Gastrocnemius medialis (tissue), 4 donors: Measurements from ENCODE around the gene DCHS1. TPM values are rescaled to one million over a fixed set of nuclear protein-coding genes. Genes with fewer than 3 reads are reported as not detected.

Source experiments
- ATAC-seq, 2 donors: fragments of 150-250 bp; one replicate each; pipeline ENCODE4 v1.9.1; 2016
- DNase-seq, 2 donors: peaks; one replicate each; pipeline ENCODE4 v3.0.0-alpha.2; 2019
- H3K27ac ChIP-seq, 4 donors: fragments of 200-600 bp; sonication (generic); 1 replicate in 1 of 4; 2 replicates in 3 of 4; pipeline ENCODE4 v1.5.1; 2016 to 2018; ENCODE audit warnings: mild to moderate bottlenecking in 2 of 4, moderate library complexity in 1 of 4
- H3K27me3 ChIP-seq, 3 donors: fragments of 200-600 bp; sonication (generic) in 2 of 3; 1 replicate in 1 of 3; 2 replicates in 2 of 3; pipeline versions ENCODE4 v1.5.1 to v1.6.0; 2016 to 2019; ENCODE audit warnings: mild to moderate bottlenecking in 1 of 3, moderate library complexity in 1 of 3
- H3K36me3 ChIP-seq, 2 donors: fragments of 200-600 bp; sonication (generic) in 1 of 2; one replicate each; pipeline ENCODE4 v1.5.1; 2017 to 2018
- H3K4me1 ChIP-seq, 2 donors: fragments of 200-600 bp; sonication (generic) in 1 of 2; one replicate each; pipeline ENCODE4 v1.5.1; 2016 to 2017; ENCODE audit warnings: mild to moderate bottlenecking in 2 of 2
- H3K4me3 ChIP-seq, 4 donors: fragments of 200-600 bp; sonication (generic) in 3 of 4; 1 replicate in 1 of 4; 2 replicates in 3 of 4; pipeline ENCODE4 v1.5.1; 2016 to 2019; ENCODE audit warnings: mild to moderate bottlenecking in 2 of 4
- H3K9me3 ChIP-seq, 3 donors: fragments of 200-600 bp; sonication (generic) in 2 of 3; 1 replicate in 1 of 3; 2 replicates in 2 of 3; pipeline ENCODE4 v1.5.1; 2016 to 2019
- CTCF ChIP-seq, 5 experiments: fragments of 450-650 bp in 3 of 5; fragments of 200-600 bp in 2 of 5; sonication (generic) in 2 of 5; IDR thresholded peaks in 4 of 5; conservative IDR thresholded peaks in 1 of 5; 1 replicate in 4 of 5; 2 replicates in 1 of 5; pipeline ENCODE4 v1.5.1; 2016 to 2019; ENCODE audit warnings: antibody characterized with exemption in 5 of 5, mild to moderate bottlenecking in 3 of 5, moderate library complexity in 3 of 5
- POLR2A ChIP-seq, 2 donors: fragments of 450-650 bp; IDR thresholded peaks; one replicate each; pipeline ENCODE4 v1.6.1; 2017; ENCODE audit warnings: antibody characterized with exemption in 2 of 2, mild to moderate bottlenecking in 2 of 2, moderate library complexity in 2 of 2
- in situ Hi-C, 4 donors: fragments of 200-750 bp; cut with MboI; loops; one replicate each; pipeline versions ENCODE4 v1.15.0 to v1.8.0; 2017; ENCODE audit warnings: low sequenced_read_pairs in 4 of 4
- intact Hi-C: fragments of 100-400 bp; cut with DNase I; formaldehyde crosslinking; loops from one replicate; pipeline ENCODE4 v1.15.1; 2023; ENCODE audit warnings: low total_unique reads
- total RNA-seq, 4 donors: library from RNA; depleted of rRNA; stranded (reverse); fragments of >200 nt; gene quantifications; one replicate each; pipeline versions ENCODE4 v1.1.0 to v1.2.3, GENCODE V29; 2016

Gene DCHS1
- total RNA-seq, 4 donors from 2014 or later = 1.5 to 3.8 (median 2.8) TPM

- in situ Hi-C loops = loop anchor here in 2 of 4 donors (5.0 to 10.0 kb wide), 2 partner anchors 142 to 145 kb away; no protein-coding TSS in a partner anchor
These were observed 21.4 kb upstream of the DCHS1 start for GRCh38 chr11:6677018-6677417.

GRCh38 chr11:6674862-6675261 is 19.3 kb upstream of the DCHS1 start:
- no peaks in the 10 kb centered on the region for H3K9me3 ChIP-seq
- H3K4me3 ChIP-seq = no peak overlapping the region
- DNase-seq (no peak), ATAC-seq (no peak)
- intact Hi-C loops = no loop called here
- H3K27ac ChIP-seq = peak overlapping the region in 3 of 4 donors; percentile 35 to 47 (median 36)
- in situ Hi-C loops = loop anchor here in 2 of 4 donors (5.0 to 10.0 kb wide), 2 partner anchors 140 to 143 kb away; no protein-coding TSS in a partner anchor
- no peak for TF ChIP-seq POLR2A (IDR thresholded peaks at IDR 0.05)
- no peak for TF ChIP-seq CTCF (IDR thresholded peaks at IDR 0.05 in 4 of 5, conservative IDR thresholded peaks at IDR 0.05 in 1 of 5)
- H3K4me1 ChIP-seq = no peaks in the 10 kb centered on the region
- no peaks in the 10 kb centered on the region for H3K36me3 ChIP-seq
- no peaks in the 10 kb centered on the region for H3K27me3 ChIP-seq

More at GRCh38 chr11:6677018-6677417, 21.4 kb upstream of the DCHS1 start:
- no peaks in the 10 kb centered on the region for H3K27me3 ChIP-seq
- peaks cover 2 to 9% of the 10 kb centered on the region in 2 donors for H3K4me1 ChIP-seq
- TF ChIP-seq CTCF (IDR thresholded peaks at IDR 0.05 in 4 of 5, conservative IDR thresholded peaks at IDR 0.05 in 1 of 5) (no peak), POLR2A (IDR thresholded peaks at IDR 0.05) (no peak)
- intact Hi-C loops = no loop called here
- no peak overlapping the region for H3K27ac ChIP-seq
- H3K9me3 ChIP-seq = no peaks in the 10 kb centered on the region
- ATAC-seq (no peak), DNase-seq (no peak)
- no peak overlapping the region for H3K4me3 ChIP-seq
- H3K36me3 ChIP-seq = peaks cover 0 to 10% of the 10 kb centered on the region in 2 donors

- Histone ChIP-seq H3K9me3 (no peaks in the 10 kb centered on the region), H3K4me1 (no peaks in the 10 kb centered on the region), H3K27ac (peak overlapping the region in 3 of 4 donors; percentile 35 to 47 (median 36)), H3K27me3 (no peaks in the 10 kb centered on the region), H3K36me3 (no peaks in the 10 kb centered on the region), H3K4me3 (no peak overlapping the region)
- in situ Hi-C loops = loop anchor here in 1 of 4 donors (10.0 kb wide), 1 partner anchor 139 kb away; no protein-coding TSS in a partner anchor
- ATAC-seq (no peak), DNase-seq (no peak)
- intact Hi-C loops = no loop called here
- TF ChIP-seq POLR2A (IDR thresholded peaks at IDR 0.05) (no peak), CTCF (IDR thresholded peaks at IDR 0.05 in 4 of 5, conservative IDR thresholded peaks at IDR 0.05 in 1 of 5) (no peak)
These were observed 18.6 kb upstream of the DCHS1 start for GRCh38 chr11:6674219-6674597.

GRCh38 chr11:6673523-6674218 is 18.1 kb upstream of the DCHS1 start:
- intact Hi-C loops (no loop called here), in situ Hi-C loops (loop anchor here in 1 of 4 donors (10.0 kb wide), 1 partner anchor 139 kb away; no protein-coding TSS in a partner anchor)
- no peaks in the 10 kb centered on the region for H3K27me3 ChIP-seq
- no peaks in the 10 kb centered on the region for H3K4me1 ChIP-seq
- ATAC-seq (no peak), DNase-seq (no peak)
- H3K36me3 ChIP-seq = no peaks in the 10 kb centered on the region
- H3K9me3 ChIP-seq = no peaks in the 10 kb centered on the region
- H3K4me3 ChIP-seq = no peak overlapping the region
- TF ChIP-seq CTCF (IDR thresholded peaks at IDR 0.05 in 4 of 5, conservative IDR thresholded peaks at IDR 0.05 in 1 of 5) = no peak
- no peak for TF ChIP-seq POLR2A (IDR thresholded peaks at IDR 0.05)
- no peak overlapping the region for H3K27ac ChIP-seq
